ENCODE data around the gene ZNF335. TPM values are rescaled to one million over a fixed set of nuclear protein-coding genes. Genes with fewer than 3 reads are reported as not detected.

The ZNF335 gene
- total and polyA plus RNA-seq, 2 experiments from 2014 or later, result 13.5 to 28.1 TPM

DNA sequence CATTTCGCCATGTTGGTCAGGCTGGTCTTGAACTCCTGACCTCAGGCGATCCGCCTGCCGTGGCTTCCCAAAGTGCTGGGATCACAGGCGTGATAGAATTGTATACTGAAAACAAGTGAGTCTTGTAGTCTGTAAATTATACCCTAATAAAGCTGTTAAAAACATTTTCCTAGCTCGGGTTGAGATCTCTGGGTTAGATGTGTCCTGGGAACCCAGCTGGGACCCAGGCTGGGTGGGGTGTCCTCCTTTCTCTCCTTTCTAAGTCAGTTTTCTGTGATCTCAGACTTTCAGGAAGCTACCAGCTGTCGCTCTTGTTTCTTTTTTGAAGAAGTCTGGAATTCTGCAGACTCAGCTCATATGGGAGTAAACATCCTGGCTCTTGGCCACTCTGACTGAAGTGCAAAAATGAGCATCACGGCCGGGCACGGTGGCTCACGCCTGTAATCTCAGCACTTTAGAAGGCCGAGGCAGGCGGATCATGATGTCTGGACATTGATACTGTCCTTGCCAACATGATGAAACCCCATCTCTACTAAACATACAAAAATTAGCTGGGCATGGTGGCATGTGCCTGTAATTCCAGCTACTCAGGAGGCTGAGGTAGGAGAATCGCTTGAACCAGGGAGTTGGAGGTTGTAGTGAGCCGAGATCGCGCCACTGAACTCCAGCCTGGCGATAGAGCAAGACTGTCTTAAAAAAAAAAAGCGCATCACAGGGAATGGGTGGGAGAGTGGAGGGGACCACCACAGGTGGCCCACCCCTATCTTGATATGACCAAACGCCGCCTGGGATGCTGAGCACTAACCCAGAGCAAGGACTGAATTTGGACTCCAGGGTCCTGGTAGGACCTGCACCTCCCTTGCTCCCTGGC lies 47.4 kb downstream of the ZNF335 start:
- Histone ChIP-seq H3K27ac (no peak overlapping the region), H3K4me3 (no peak overlapping the region), H3K27me3 (no peaks in the 10 kb centered on the region), H3K4me1 (ENCODE audit: low read depth) (peaks cover 8% of the 10 kb centered on the region), H3K36me3 (no peaks in the 10 kb centered on the region), H3K9me3 (ENCODE audit: low read depth) (no peaks in the 10 kb centered on the region)
- DNase-seq (ENCODE audit: low read depth in 1 of 2, low spot score in 1 of 2), result peak in 1 of 2 donors; percentile 80
- TF ChIP-seq, protein P1, sequence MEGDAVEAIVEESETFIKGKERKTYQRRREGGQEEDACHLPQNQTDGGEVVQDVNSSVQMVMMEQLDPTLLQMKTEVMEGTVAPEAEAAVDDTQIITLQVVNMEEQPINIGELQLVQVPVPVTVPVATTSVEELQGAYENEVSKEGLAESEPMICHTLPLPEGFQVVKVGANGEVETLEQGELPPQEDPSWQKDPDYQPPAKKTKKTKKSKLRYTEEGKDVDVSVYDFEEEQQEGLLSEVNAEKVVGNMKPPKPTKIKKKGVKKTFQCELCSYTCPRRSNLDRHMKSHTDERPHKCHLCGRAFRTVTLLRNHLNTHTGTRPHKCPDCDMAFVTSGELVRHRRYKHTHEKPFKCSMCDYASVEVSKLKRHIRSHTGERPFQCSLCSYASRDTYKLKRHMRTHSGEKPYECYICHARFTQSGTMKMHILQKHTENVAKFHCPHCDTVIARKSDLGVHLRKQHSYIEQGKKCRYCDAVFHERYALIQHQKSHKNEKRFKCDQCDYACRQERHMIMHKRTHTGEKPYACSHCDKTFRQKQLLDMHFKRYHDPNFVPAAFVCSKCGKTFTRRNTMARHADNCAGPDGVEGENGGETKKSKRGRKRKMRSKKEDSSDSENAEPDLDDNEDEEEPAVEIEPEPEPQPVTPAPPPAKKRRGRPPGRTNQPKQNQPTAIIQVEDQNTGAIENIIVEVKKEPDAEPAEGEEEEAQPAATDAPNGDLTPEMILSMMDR (IDR thresholded peaks at IDR 0.05; ENCODE audit: low read depth, low read length), result no peak

DNA sequence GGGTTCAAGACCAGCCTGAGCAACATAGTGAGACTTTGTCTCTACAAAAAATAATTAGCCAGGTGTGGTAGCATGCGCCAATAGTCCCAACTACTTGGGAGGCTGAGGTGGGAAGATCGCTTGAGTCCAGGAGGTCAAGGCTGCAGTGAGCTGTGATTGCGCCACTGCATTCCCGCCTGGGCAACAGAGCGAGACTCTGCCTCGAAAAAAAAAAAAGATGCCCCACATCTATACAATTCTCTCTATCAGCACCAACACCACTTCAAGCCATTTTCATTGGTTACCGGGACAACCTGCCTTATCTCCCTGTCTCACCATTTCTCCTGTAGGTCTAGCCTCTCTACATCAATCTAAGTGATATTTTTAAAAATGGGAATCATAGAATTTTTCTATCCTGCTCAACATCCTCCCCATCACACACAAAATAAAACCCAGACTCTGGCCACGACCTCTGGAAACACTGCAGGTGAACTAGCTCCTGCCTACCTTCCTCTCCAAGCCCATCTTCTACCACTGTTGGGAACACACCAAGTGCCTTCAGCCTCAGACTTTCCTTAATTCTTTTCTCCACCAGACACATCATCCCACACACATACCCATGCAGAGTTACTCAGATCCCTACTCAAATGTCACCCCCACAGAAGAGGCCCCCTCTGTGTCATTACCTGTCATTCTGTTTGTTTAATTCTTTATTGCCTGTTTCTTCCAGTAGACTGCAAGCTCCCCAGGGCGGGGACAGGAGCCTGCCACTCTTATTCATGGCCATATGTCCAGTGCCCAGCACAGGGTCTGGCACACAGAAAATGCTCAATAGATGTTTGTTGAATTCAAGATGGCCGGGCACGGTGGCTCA lies 50.4 kb downstream of the ZNF335 start:
- Histone ChIP-seq H3K36me3 (no peaks in the 10 kb centered on the region), H3K27me3 (no peaks in the 10 kb centered on the region), H3K4me3 (no peak overlapping the region), H3K27ac (no peak overlapping the region), H3K9me3 (ENCODE audit: low read depth) (no peaks in the 10 kb centered on the region), H3K4me1 (ENCODE audit: low read depth) (peaks cover 8% of the 10 kb centered on the region)
- DNase-seq (ENCODE audit: low read depth in 1 of 2, low spot score in 1 of 2), result no peak
- TF ChIP-seq, protein P1 (IDR thresholded peaks at IDR 0.05; ENCODE audit: low read depth, low read length), result no peak

DNA sequence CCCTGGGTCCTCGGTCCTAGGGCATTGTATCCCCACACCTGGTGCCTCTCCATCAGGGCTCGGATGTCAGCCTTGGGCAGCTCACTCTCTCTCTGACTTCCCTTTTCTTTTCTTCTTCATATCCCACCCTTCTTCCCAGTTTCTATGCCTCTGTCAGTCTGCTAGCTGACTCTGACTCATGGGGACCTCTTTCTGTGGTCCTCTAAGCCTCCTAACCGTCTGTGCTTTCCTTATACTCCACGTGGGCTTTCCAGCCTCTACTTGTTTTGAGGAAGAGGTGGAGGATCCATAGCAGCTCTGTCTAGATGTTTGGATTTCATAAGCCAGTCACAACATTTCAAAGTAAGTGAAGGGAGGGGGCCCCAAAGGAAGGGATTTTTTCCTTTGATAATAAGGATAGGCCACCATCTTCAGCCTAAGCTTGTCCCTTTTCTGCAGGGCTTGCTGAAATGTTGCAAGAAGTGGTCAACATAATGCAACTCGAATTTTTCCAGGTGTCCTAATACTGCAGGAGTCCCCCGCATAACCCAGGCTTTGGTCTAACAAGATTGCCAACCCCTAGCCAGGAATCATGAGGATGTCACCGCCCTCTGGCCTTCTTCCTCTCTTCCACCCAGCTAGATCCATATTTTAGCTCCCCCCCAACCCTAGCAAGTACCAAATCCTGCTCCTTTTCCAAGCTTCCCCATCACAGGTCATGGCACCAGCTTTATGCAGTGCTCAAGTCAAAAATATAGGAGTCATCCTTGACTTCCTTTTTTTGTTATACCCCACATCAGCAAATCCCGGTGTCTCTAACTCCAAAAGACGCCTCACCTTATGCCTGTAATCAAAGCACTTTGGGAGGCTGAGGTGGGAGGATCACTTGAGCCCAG lies 51.3 kb downstream of the ZNF335 start:
- DNase-seq (ENCODE audit: low read depth in 1 of 2, low spot score in 1 of 2), result peak in 1 of 2 donors; percentile 29
- peaks cover 8% of the 10 kb centered on the region for H3K4me1 ChIP-seq (ENCODE audit: low read depth)
- no peak overlapping the region for H3K27ac ChIP-seq
- H3K36me3 ChIP-seq, result no peaks in the 10 kb centered on the region
- TF ChIP-seq, protein P1 (IDR thresholded peaks at IDR 0.05; ENCODE audit: low read depth, low read length), result no peak
- H3K9me3 ChIP-seq (ENCODE audit: low read depth), result no peaks in the 10 kb centered on the region
- no peaks in the 10 kb centered on the region for H3K27me3 ChIP-seq
- no peak overlapping the region for H3K4me3 ChIP-seq

DNA sequence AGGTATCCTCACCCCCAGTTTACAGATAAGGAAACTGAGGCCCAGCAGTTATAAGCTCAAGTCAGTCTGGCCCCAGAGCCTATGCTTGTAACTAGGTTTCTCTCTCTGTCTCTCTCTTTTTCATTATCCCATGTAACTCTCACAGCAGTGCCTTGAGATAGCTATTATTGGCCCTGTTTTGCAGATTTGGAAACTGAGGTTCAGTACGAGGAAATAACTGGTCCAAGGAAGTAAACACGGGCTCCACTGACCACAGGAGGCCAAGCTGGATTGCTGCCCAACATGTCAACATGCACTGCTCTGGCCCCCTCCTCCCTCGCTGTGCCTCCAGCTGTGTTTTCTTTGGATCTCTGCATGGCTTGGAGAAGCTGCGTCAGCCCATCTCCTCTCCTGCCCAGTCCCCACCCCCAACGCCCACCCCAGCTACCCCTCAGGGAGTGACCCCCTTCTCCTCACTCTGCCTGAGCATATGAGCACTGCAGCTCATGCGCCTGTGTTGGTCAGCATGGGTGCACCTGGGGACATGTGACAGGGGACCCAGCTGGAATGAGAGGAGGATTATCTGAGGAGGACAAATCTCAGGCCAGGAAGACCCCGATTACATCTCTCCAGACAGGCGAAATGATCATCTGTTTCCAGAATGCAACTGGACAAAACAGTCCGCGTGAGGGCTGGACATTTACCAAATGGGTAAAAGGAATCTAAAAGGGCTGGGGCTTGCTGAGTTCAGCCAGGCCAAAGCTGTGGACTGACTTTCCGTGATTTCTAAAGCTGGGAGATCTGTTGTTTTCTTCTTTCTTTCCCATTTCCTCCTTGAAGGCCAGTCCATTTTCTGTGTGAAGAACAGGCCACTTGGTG lies 52.2 kb downstream of the ZNF335 start:
- H3K27me3 ChIP-seq, result no peaks in the 10 kb centered on the region
- H3K4me3 ChIP-seq, result no peak overlapping the region
- DNase-seq (ENCODE audit: low read depth in 1 of 2, low spot score in 1 of 2), result peak in 1 of 2 donors; percentile 97
- H3K9me3 ChIP-seq (ENCODE audit: low read depth), result no peaks in the 10 kb centered on the region
- TF ChIP-seq, protein P1 (IDR thresholded peaks at IDR 0.05; ENCODE audit: low read depth, low read length), result no peak
- H3K4me1 ChIP-seq (ENCODE audit: low read depth), result peaks cover 8% of the 10 kb centered on the region
- H3K36me3 ChIP-seq, result no peaks in the 10 kb centered on the region
- H3K27ac ChIP-seq, result no peak overlapping the region
